Trophoblast cell (in vitro differentiated cells and primary cell): ENCODE data around the gene OCIAD1.
A peak's percentile ranks its signal among the peaks of the same experiment; 100 is the strongest.
"Not testable (repeated sequence)": the region's sequence is repeated elsewhere in the genome, so short reads cannot be mapped to it uniquely, and the experiment has no call there.

ENCODE experiments used
- DNase-seq, 2 donors: peaks; one replicate each; pipeline ENCODE4 v3.0.0-alpha.2; 2016
- H2AFZ ChIP-seq: 2 replicates; pipeline ENCODE4 v1.6.1; 2013; ENCODE audit warnings: low read length, moderate library complexity, mild to moderate bottlenecking; ENCODE audit not compliant: insufficient read depth, poor library complexity
- H2AK5ac ChIP-seq: 2 replicates; pipeline ENCODE4 v1.6.1; 2013; ENCODE audit warnings: mild to moderate bottlenecking, low read length
- H2BK120ac ChIP-seq: 2 replicates; pipeline ENCODE4 v1.6.1; 2013; ENCODE audit warnings: low read length, mild to moderate bottlenecking, moderate library complexity; ENCODE audit not compliant: insufficient read depth, poor library complexity
- H2BK12ac ChIP-seq: 2 replicates; pipeline ENCODE4 v1.6.1; 2013; ENCODE audit warnings: mild to moderate bottlenecking, low read length, moderate library complexity
- H2BK5ac ChIP-seq: 2 replicates; pipeline ENCODE4 v1.6.1; 2013; ENCODE audit warnings: low read length, low read depth, moderate library complexity, mild to moderate bottlenecking; ENCODE audit not compliant: poor library complexity
- H3K14ac ChIP-seq: 2 replicates; pipeline ENCODE4 v1.6.1; 2013; ENCODE audit warnings: mild to moderate bottlenecking, low read length
- H3K18ac ChIP-seq: 2 replicates; pipeline ENCODE4 v1.6.1; 2013; ENCODE audit warnings: mild to moderate bottlenecking, low read length
- H3K23ac ChIP-seq: 2 replicates; pipeline ENCODE4 v1.6.1; 2013; ENCODE audit warnings: low read length
- H3K27ac ChIP-seq: 2 replicates; pipeline ENCODE4 v1.5.1; 2013; ENCODE audit warnings: low read depth, mild to moderate bottlenecking, inconsistent platforms, low read length, moderate library complexity
- H3K27me3 ChIP-seq: 2 replicates; pipeline ENCODE4 v1.6.1; 2013; ENCODE audit warnings: inconsistent platforms, mild to moderate bottlenecking, low read length, moderate library complexity; ENCODE audit not compliant: insufficient read depth
- H3K36me3 ChIP-seq, 2 experiments: 1 replicate in 1 of 2; 2 replicates in 1 of 2; pipeline ENCODE4 v1.6.1; 2013; ENCODE audit warnings: low read length in 2 of 2, mild to moderate bottlenecking in 2 of 2, moderate library complexity in 1 of 2; ENCODE audit not compliant: insufficient read depth in 2 of 2, control insufficient read depth in 1 of 2
- H3K4ac ChIP-seq: 2 replicates; pipeline ENCODE4 v1.6.1; 2013; ENCODE audit warnings: low read depth, mild to moderate bottlenecking, low read length, moderate library complexity
- H3K4me1 ChIP-seq, 2 experiments: 1 replicate in 1 of 2; 2 replicates in 1 of 2; pipeline ENCODE4 v1.6.1; 2013; ENCODE audit warnings: low read length in 2 of 2, mild to moderate bottlenecking in 2 of 2, moderate library complexity in 1 of 2; ENCODE audit not compliant: insufficient read depth in 2 of 2, control insufficient read depth in 1 of 2
- H3K4me2 ChIP-seq: 2 replicates; pipeline ENCODE4 v1.6.1; 2013; ENCODE audit warnings: inconsistent platforms, mild to moderate bottlenecking, low read length, moderate library complexity
- H3K4me3 ChIP-seq: 2 replicates; pipeline ENCODE4 v1.5.1; 2013; ENCODE audit warnings: mild to moderate bottlenecking, low read depth, low read length, inconsistent platforms
- H3K79me1 ChIP-seq: one replicate; pipeline ENCODE4 v1.6.1; 2013; ENCODE audit warnings: low read length
- H3K79me2 ChIP-seq: 2 replicates; pipeline ENCODE4 v1.6.1; 2013; ENCODE audit warnings: low read length, mild to moderate bottlenecking; ENCODE audit not compliant: control insufficient read depth, insufficient read depth, poor library complexity
- H3K9ac ChIP-seq: 2 replicates; pipeline ENCODE4 v1.6.1; 2013; ENCODE audit warnings: mild to moderate bottlenecking, low read length
- H3K9me3 ChIP-seq: 2 replicates; pipeline ENCODE4 v1.6.1; 2013; ENCODE audit warnings: low read depth, mild to moderate bottlenecking, control low read depth, inconsistent platforms, low read length; ENCODE audit not compliant: insufficient read depth
- H4K12ac ChIP-seq: 2 replicates; pipeline ENCODE4 v1.6.1; 2013; ENCODE audit warnings: low read depth, mild to moderate bottlenecking, low read length, moderate library complexity
- H4K8ac ChIP-seq: 2 replicates; pipeline ENCODE4 v1.6.1; 2013; ENCODE audit warnings: low read depth, mild to moderate bottlenecking, low read length, moderate library complexity
- H4K91ac ChIP-seq: one replicate; pipeline ENCODE4 v1.6.1; 2013; ENCODE audit warnings: low read depth, mild to moderate bottlenecking, low read length, moderate library complexity
- WGBS: extraction: QIAGEN DNeasy Blood & Tissue Kit; methylation state at CpG from one replicate; pipeline ENCODE4 v1.1.7; 2013; ENCODE audit warnings: missing lambda C conversion rate; ENCODE audit not compliant: insufficient read length, insufficient coverage; ENCODE audit errors: extremely low coverage; 5-methylcytosine and 5-hydroxymethylcytosine counted together

The OCIAD1 gene

GRCh38 chr4:48799157-48799556 lies 31.7 kb upstream of the OCIAD1 start:
- Histone ChIP-seq H3K18ac (no peak overlapping the region), H2BK5ac (no peak overlapping the region), H4K91ac (no peak overlapping the region), H3K23ac (no peak overlapping the region), H3K27ac (no peak overlapping the region), H3K4me3 (no peak overlapping the region), H2BK12ac (no peak overlapping the region), H2BK120ac (no peak overlapping the region), H3K9ac (no peak overlapping the region), H4K12ac (no peak overlapping the region), H3K4ac (no peak overlapping the region), H3K4me2 (no peak overlapping the region), H2AK5ac (no peak overlapping the region), H4K8ac (no peak overlapping the region), H3K4me1 (no peaks in the 10 kb centered on the region), H3K14ac (no peak overlapping the region), H3K79me1 (no peaks in the 10 kb centered on the region), H3K79me2 (no peaks in the 10 kb centered on the region), H3K9me3 (no peaks in the 10 kb centered on the region), H3K27me3 (no peaks in the 10 kb centered on the region), H3K36me3 (no peaks in the 10 kb centered on the region), H2AFZ (no peak overlapping the region)
- no CpG with 5 or more reads among the region's 2 CpGs for WGBS
- no peak for DNase-seq

- H3K23ac ChIP-seq, H3K4me2 ChIP-seq, H3K27me3 ChIP-seq, H3K27ac ChIP-seq, H3K36me3 ChIP-seq, DNase-seq, H3K79me2 ChIP-seq, H4K91ac ChIP-seq, H3K4me3 ChIP-seq, H3K4me1 ChIP-seq, H2AFZ ChIP-seq, H2AK5ac ChIP-seq, H3K14ac ChIP-seq, H3K9ac ChIP-seq, H2BK12ac ChIP-seq, H4K8ac ChIP-seq, H2BK120ac ChIP-seq, H4K12ac ChIP-seq, H3K79me1 ChIP-seq, H3K4ac ChIP-seq, H3K9me3 ChIP-seq, H2BK5ac ChIP-seq, H3K18ac ChIP-seq: not testable (repeated sequence)
- no CpG with 5 or more reads among the region's 2 CpGs for WGBS
Observed at GRCh38 chr4:48800155-48800554, 30.7 kb upstream of the OCIAD1 start.

DNA sequence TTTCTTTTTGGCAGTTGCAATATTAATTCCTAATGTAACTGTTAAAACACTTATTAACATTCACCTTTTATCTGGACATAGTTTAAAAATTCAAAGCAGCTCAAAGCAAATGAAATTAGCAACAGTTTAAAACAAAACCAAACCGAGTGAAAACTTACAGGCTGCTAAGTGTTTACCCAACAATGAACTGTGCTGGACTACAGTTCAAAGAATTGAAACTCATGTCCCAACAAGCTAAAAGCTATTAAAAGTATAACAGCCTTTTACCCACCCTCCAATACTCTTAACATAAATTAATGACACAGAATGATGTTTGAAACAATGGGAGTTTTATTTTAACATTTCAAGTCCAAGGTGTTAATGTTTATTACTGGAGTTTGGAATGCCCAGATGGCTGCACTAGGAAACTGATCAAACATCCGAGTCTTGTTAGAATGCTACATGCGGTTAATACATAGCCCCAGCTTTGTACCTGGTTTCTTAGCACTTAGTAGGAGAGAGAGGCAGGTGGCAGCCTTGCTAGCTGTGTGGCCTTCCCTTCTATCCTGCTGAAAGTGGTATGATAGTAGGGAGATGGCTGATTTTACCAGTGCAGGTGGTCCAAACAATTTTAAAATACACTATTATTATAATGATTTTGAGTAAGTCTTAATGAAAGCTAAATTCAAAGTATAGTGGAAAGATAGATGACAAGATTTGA lies 29.7 kb upstream of the OCIAD1 start:
- no peak overlapping the region for H3K4me2 ChIP-seq
- no peak overlapping the region for H4K91ac ChIP-seq
- no peaks in the 10 kb centered on the region for H3K79me2 ChIP-seq
- no peak overlapping the region for H4K12ac ChIP-seq
- no peak overlapping the region for H3K4ac ChIP-seq
- H2BK12ac ChIP-seq = no peak overlapping the region
- no peak overlapping the region for H2AFZ ChIP-seq
- H3K4me1 ChIP-seq = peaks cover 0 to 2% of the 10 kb centered on the region in 2 experiments
- no peak overlapping the region for H2AK5ac ChIP-seq
- H2BK120ac ChIP-seq = no peak overlapping the region
- no peak overlapping the region for H3K18ac ChIP-seq
- H3K23ac ChIP-seq = no peak overlapping the region
- H3K27me3 ChIP-seq = no peaks in the 10 kb centered on the region
- no CpG with 5 or more reads among the region's 3 CpGs for WGBS
- no peaks in the 10 kb centered on the region for H3K79me1 ChIP-seq
- H3K36me3 ChIP-seq = no peaks in the 10 kb centered on the region
- H3K4me3 ChIP-seq = no peak overlapping the region
- no peak overlapping the region for H3K14ac ChIP-seq
- H3K27ac ChIP-seq = no peak overlapping the region
- no peak overlapping the region for H4K8ac ChIP-seq
- H2BK5ac ChIP-seq = no peak overlapping the region
- H3K9ac ChIP-seq = no peak overlapping the region
- no peaks in the 10 kb centered on the region for H3K9me3 ChIP-seq
- DNase-seq = no peak

- Histone ChIP-seq H2BK12ac (no peak overlapping the region), H3K23ac (no peak overlapping the region), H3K9me3 (no peaks in the 10 kb centered on the region), H2BK5ac (no peak overlapping the region), H3K4me1 (peaks cover 0 to 2% of the 10 kb centered on the region in 2 experiments), H3K27me3 (no peaks in the 10 kb centered on the region), H2BK120ac (no peak overlapping the region), H4K91ac (no peak overlapping the region), H3K36me3 (no peaks in the 10 kb centered on the region), H3K4me2 (no peak overlapping the region), H3K79me2 (no peaks in the 10 kb centered on the region), H3K79me1 (no peaks in the 10 kb centered on the region), H3K4me3 (no peak overlapping the region), H4K8ac (no peak overlapping the region), H2AFZ (no peak overlapping the region), H4K12ac (no peak overlapping the region), H2AK5ac (no peak overlapping the region), H3K14ac (no peak overlapping the region), H3K18ac (no peak overlapping the region), H3K9ac (no peak overlapping the region), H3K4ac (no peak overlapping the region), H3K27ac (no peak overlapping the region)
- no CpG with 5 or more reads among the region's 8 CpGs for WGBS
- peak in 1 of 2 donors; percentile 36 for DNase-seq
Observed at GRCh38 chr4:48804584-48805301, 26.1 kb upstream of the OCIAD1 start.
